HPDE6-E6E7 (cell line): ENCODE measurements around the gene PTGR3.

ENCODE experiments used
- DNase-seq: peaks from one replicate; pipeline ENCODE4 v3.0.0; 2011; ENCODE audit warnings: missing footprints; ENCODE audit errors: extremely low spot score

Gene PTGR3

GRCh38 chr18:75235896-75236295 lies 27.0 kb upstream of the PTGR3 start:
- no peak for DNase-seq

GRCh38 chr18:75234901-75235300 lies 26.0 kb upstream of the PTGR3 start:
- DNase-seq = no peak

GRCh38 chr18:75231053-75231406 lies 22.1 kb upstream of the PTGR3 start:
- DNase-seq = no peak

- DNase-seq = no peak
Observed at GRCh38 chr18:75230163-75231052, 21.5 kb upstream of the PTGR3 start.

GRCh38 chr18:75229437-75229836 lies 20.5 kb upstream of the PTGR3 start:
- no peak for DNase-seq

- no peak for DNase-seq
Observed at GRCh38 chr18:75228967-75229366, 20.0 kb upstream of the PTGR3 start.

GRCh38 chr18:75227535-75228296 lies 18.8 kb upstream of the PTGR3 start:
- no peak for DNase-seq

- no peak for DNase-seq
Observed at GRCh38 chr18:75226956-75227316, 18.0 kb upstream of the PTGR3 start.

GRCh38 chr18:75226286-75226955 lies 17.5 kb upstream of the PTGR3 start:
- DNase-seq = no peak

GRCh38 chr18:75223687-75224347 lies 14.9 kb upstream of the PTGR3 start:
- DNase-seq = no peak

- no peak for DNase-seq
Observed at GRCh38 chr18:75222407-75222806, 13.5 kb upstream of the PTGR3 start.

- no peak for DNase-seq
Observed at GRCh38 chr18:75221897-75222296, 13.0 kb upstream of the PTGR3 start.

- DNase-seq = no peak
Observed at GRCh38 chr18:75221397-75221796, 12.5 kb upstream of the PTGR3 start.

- no peak for DNase-seq
Observed at GRCh38 chr18:75220551-75221355, 11.8 kb upstream of the PTGR3 start.

- no peak for DNase-seq
Observed at GRCh38 chr18:75219745-75220375, 10.9 kb upstream of the PTGR3 start.

- no peak for DNase-seq
Observed at GRCh38 chr18:75218065-75218923, 9.4 kb upstream of the PTGR3 start.

- no peak for DNase-seq
Observed at GRCh38 chr18:75216911-75217689, 8.2 kb upstream of the PTGR3 start.

GRCh38 chr18:75216212-75216910 lies 7.4 kb upstream of the PTGR3 start:
- no peak for DNase-seq
